Neuronal stem cell (in vitro differentiated cells): ENCODE data around the gene LSM12.
A peak's percentile ranks its signal among the peaks of the same experiment; 100 is the strongest.

Source experiments
- DNase-seq: peaks from one replicate; pipeline ENCODE4 v3.0.0-alpha.2; 2013; ENCODE audit warnings: low spot score
- H2AFZ ChIP-seq: one replicate; pipeline ENCODE4 v1.6.1; 2013; ENCODE audit warnings: mild to moderate bottlenecking, low read length, inconsistent platforms
- H2AK5ac ChIP-seq: 2 replicates; pipeline ENCODE4 v1.6.1; 2013; ENCODE audit warnings: low read depth, mild to moderate bottlenecking, inconsistent platforms, low read length, moderate library complexity, mixed read lengths
- H2BK120ac ChIP-seq: 2 replicates; pipeline ENCODE4 v1.6.1; 2013; ENCODE audit warnings: low read depth, mild to moderate bottlenecking, inconsistent platforms, low read length, moderate library complexity, mixed read lengths
- H2BK12ac ChIP-seq: one replicate; pipeline ENCODE4 v1.6.1; 2013; ENCODE audit warnings: low read length, inconsistent platforms
- H2BK15ac ChIP-seq: 2 replicates; pipeline ENCODE4 v1.6.1; 2013; ENCODE audit warnings: mild to moderate bottlenecking, low read length, inconsistent platforms, mixed read lengths
- H2BK5ac ChIP-seq: one replicate; pipeline ENCODE4 v1.6.1; 2013; ENCODE audit warnings: inconsistent platforms, mild to moderate bottlenecking, low read length, moderate library complexity
- H3K14ac ChIP-seq: one replicate; pipeline ENCODE4 v1.6.1; 2013; ENCODE audit warnings: low read length, inconsistent platforms
- H3K18ac ChIP-seq: 2 replicates; pipeline ENCODE4 v1.6.1; 2013; ENCODE audit warnings: low read length, inconsistent platforms
- H3K23ac ChIP-seq: 2 replicates; pipeline ENCODE4 v1.6.1; 2013; ENCODE audit warnings: low read depth, mild to moderate bottlenecking, mixed read lengths, low read length, inconsistent platforms; ENCODE audit not compliant: poor library complexity
- H3K27ac ChIP-seq: replicated peaks from 3 replicates; pipeline ENCODE4 v1.5.1; 2013; ENCODE audit warnings: low read length, inconsistent platforms
- H3K27me3 ChIP-seq, 3 experiments: 2 replicates each; pipeline ENCODE4 v1.6.1; 2013; ENCODE audit warnings: low read length in 3 of 3, mild to moderate bottlenecking in 2 of 3, inconsistent platforms in 1 of 3, low read depth in 1 of 3, mixed read lengths in 1 of 3, moderate library complexity in 1 of 3; ENCODE audit not compliant: control insufficient read depth in 3 of 3, insufficient read depth in 3 of 3
- H3K36me3 ChIP-seq, 2 donors: replicated peaks in 1 of 2; 2 replicates each; pipeline ENCODE4 v1.6.1; 2013; ENCODE audit warnings: low read length in 2 of 2; ENCODE audit not compliant: control insufficient read depth in 2 of 2, insufficient read depth in 2 of 2
- H3K4ac ChIP-seq: 2 replicates; pipeline ENCODE4 v1.6.1; 2013; ENCODE audit warnings: inconsistent platforms, mild to moderate bottlenecking, low read length, moderate library complexity
- H3K4me1 ChIP-seq, 2 donors: 1 replicate in 1 of 2; 2 replicates in 1 of 2; pipeline ENCODE4 v1.6.1; 2013; ENCODE audit warnings: low read length in 2 of 2, low read depth in 1 of 2; ENCODE audit not compliant: control insufficient read depth in 2 of 2, insufficient read depth in 1 of 2
- H3K4me2 ChIP-seq: one replicate; pipeline ENCODE4 v1.6.1; 2013; ENCODE audit warnings: mild to moderate bottlenecking, low read length, inconsistent platforms; ENCODE audit not compliant: insufficient read depth, poor library complexity, severe bottlenecking
- H3K4me3 ChIP-seq, 2 donors: 2 replicates each; pipeline ENCODE4 v1.5.1; 2013; ENCODE audit warnings: low read length in 2 of 2, mild to moderate bottlenecking in 2 of 2, inconsistent platforms in 1 of 2, moderate library complexity in 1 of 2
- H3K79me1 ChIP-seq: one replicate; pipeline ENCODE4 v1.6.1; 2013; ENCODE audit warnings: low read depth, mild to moderate bottlenecking, inconsistent platforms, low read length, moderate library complexity
- H3K9ac ChIP-seq: one replicate; pipeline ENCODE4 v1.6.1; 2013; ENCODE audit warnings: mild to moderate bottlenecking, low read depth, low read length, inconsistent platforms; ENCODE audit not compliant: poor library complexity
- H3K9me3 ChIP-seq, 2 donors: replicated peaks in 1 of 2; 2 replicates each; pipeline versions ENCODE3 to v1.6.1; 2013; ENCODE audit warnings: low read length in 2 of 2, mild to moderate bottlenecking in 2 of 2, inconsistent platforms in 1 of 2, low read depth in 1 of 2, mixed read lengths in 1 of 2, moderate library complexity in 1 of 2; ENCODE audit not compliant: control insufficient read depth in 2 of 2, insufficient read depth in 1 of 2
- H4K8ac ChIP-seq: one replicate; pipeline ENCODE4 v1.6.1; 2013; ENCODE audit warnings: low read depth, mild to moderate bottlenecking, inconsistent platforms, low read length, moderate library complexity
- H4K91ac ChIP-seq: one replicate; pipeline ENCODE4 v1.6.1; 2013; ENCODE audit warnings: low read length, low read depth, mild to moderate bottlenecking, inconsistent platforms; ENCODE audit not compliant: poor library complexity
- WGBS, 2 donors: extraction: QIAGEN DNeasy Blood & Tissue Kit; methylation state at CpG; one replicate each; pipeline ENCODE4 v1.1.7; 2013; ENCODE audit warnings: missing lambda C conversion rate in 2 of 2, mixed read lengths in 1 of 2; ENCODE audit not compliant: insufficient read length in 2 of 2, insufficient replicate concordance in 1 of 2; ENCODE audit errors: extremely low coverage in 2 of 2; 5-methylcytosine and 5-hydroxymethylcytosine counted together

Gene LSM12

GRCh38 chr17:44113382-44113781 is 46.9 kb upstream of the LSM12 start:
- Histone ChIP-seq H2BK120ac (no peak overlapping the region), H3K14ac (no peak overlapping the region), H3K27ac (no peak overlapping the region), H3K27me3 (no peaks in the 10 kb centered on the region), H3K36me3 (peaks cover 0 to 11% of the 10 kb centered on the region in 2 donors), H3K4ac (no peak overlapping the region), H3K4me2 (no peak overlapping the region), H3K9ac (no peak overlapping the region), H2AK5ac (no peak overlapping the region), H3K4me1 (peaks cover 18 to 19% of the 10 kb centered on the region in 2 donors), H2BK5ac (no peak overlapping the region), H3K4me3 (no peak overlapping the region), H4K91ac (no peak overlapping the region), H4K8ac (no peak overlapping the region), H3K9me3 (no peaks in the 10 kb centered on the region), H3K18ac (no peak overlapping the region), H3K79me1 (peaks cover 8% of the 10 kb centered on the region), H3K23ac (no peak overlapping the region), H2AFZ (no peak overlapping the region), H2BK12ac (no peak overlapping the region), H2BK15ac (no peak overlapping the region)
- no CpG with 5 or more reads among the region's 1 CpG for WGBS, 2 donors
- DNase-seq: no peak

GRCh38 chr17:44112284-44113280 is 46.1 kb upstream of the LSM12 start:
- H3K27ac ChIP-seq: no peak overlapping the region
- H4K91ac ChIP-seq: no peak overlapping the region
- peaks cover 18 to 22% of the 10 kb centered on the region in 2 donors for H3K4me1 ChIP-seq
- H3K36me3 ChIP-seq: peaks cover 0 to 11% of the 10 kb centered on the region in 2 donors
- H3K9ac ChIP-seq: no peak overlapping the region
- no peak overlapping the region for H2BK15ac ChIP-seq
- no peak overlapping the region for H3K4me2 ChIP-seq
- no peaks in the 10 kb centered on the region for H3K9me3 ChIP-seq
- no peak overlapping the region for H2AK5ac ChIP-seq
- H3K23ac ChIP-seq: peak overlapping the region; percentile 37
- H2BK120ac ChIP-seq: no peak overlapping the region
- H3K27me3 ChIP-seq: no peaks in the 10 kb centered on the region
- no peak overlapping the region for H4K8ac ChIP-seq
- no peak overlapping the region for H2AFZ ChIP-seq
- no peak overlapping the region for H3K18ac ChIP-seq
- H2BK5ac ChIP-seq: no peak overlapping the region
- peaks cover 8% of the 10 kb centered on the region for H3K79me1 ChIP-seq
- no peak for DNase-seq
- H3K4ac ChIP-seq: no peak overlapping the region
- no peak overlapping the region for H3K4me3 ChIP-seq
- no peak overlapping the region for H2BK12ac ChIP-seq
- no peak overlapping the region for H3K14ac ChIP-seq
- no CpG with 5 or more reads among the region's 4 CpGs for WGBS, 2 donors

GRCh38 chr17:44111777-44112176 is 45.3 kb upstream of the LSM12 start:
- no CpG with 5 or more reads among the region's 3 CpGs for WGBS, 2 donors
- no peak overlapping the region for H3K14ac ChIP-seq
- no peak overlapping the region for H3K27ac ChIP-seq

More at GRCh38 chr17:44111777-44112176, 45.3 kb upstream of the LSM12 start:
- Histone ChIP-seq H2BK15ac (no peak overlapping the region), H3K4me1 (peaks cover 18 to 22% of the 10 kb centered on the region in 2 donors), H3K4me3 (no peak overlapping the region), H3K18ac (no peak overlapping the region), H3K9ac (no peak overlapping the region), H4K8ac (no peak overlapping the region), H3K79me1 (peaks cover 8% of the 10 kb centered on the region), H4K91ac (no peak overlapping the region), H3K23ac (no peak overlapping the region), H2BK5ac (no peak overlapping the region), H3K27me3 (no peaks in the 10 kb centered on the region), H2BK120ac (no peak overlapping the region), H2AK5ac (no peak overlapping the region), H2BK12ac (no peak overlapping the region), H3K4me2 (no peak overlapping the region), H2AFZ (no peak overlapping the region), H3K36me3 (peaks cover 0 to 6% of the 10 kb centered on the region in 2 donors), H3K9me3 (no peaks in the 10 kb centered on the region), H3K4ac (no peak overlapping the region)
- DNase-seq: no peak
